Keratinocyte (primary cell): ENCODE data around the gene SDE2. TPM values are rescaled to one million over a fixed set of nuclear protein-coding genes. Genes with fewer than 3 reads are reported as not detected.

ENCODE experiments used
- DNase-seq: peaks from one replicate; pipeline ENCODE4 v3.0.0-alpha.2; 2011; ENCODE audit warnings: low read depth, missing footprints, low spot score
- FAIRE-seq: peaks from 2 replicates; lab custom pipeline; 2011; peaks lifted over from hg19 to GRCh38; lab: Jason Lieb, UNC
- H2AFZ ChIP-seq: 2 replicates; pipeline ENCODE4 v1.6.0; 2012; ENCODE audit warnings: low read length, control low read depth, inconsistent platforms; ENCODE audit not compliant: control insufficient read depth
- H3K27ac ChIP-seq: 2 replicates; pipeline ENCODE4 v1.5.1; 2011; ENCODE audit warnings: low read length; ENCODE audit not compliant: control insufficient read depth, insufficient read depth
- H3K27me3 ChIP-seq: 3 replicates; pipeline ENCODE4 v1.6.0; 2011; ENCODE audit warnings: low read length; ENCODE audit not compliant: control insufficient read depth, insufficient read depth; ENCODE audit errors: extremely low read depth
- H3K36me3 ChIP-seq, 2 experiments: 2 replicates in 1 of 2; 3 replicates in 1 of 2; pipeline ENCODE4 v1.5.1; 2011; ENCODE audit warnings: low read length in 2 of 2, mild to moderate bottlenecking in 1 of 2; ENCODE audit not compliant: control insufficient read depth in 2 of 2, insufficient read depth in 2 of 2; ENCODE audit errors: extremely low read depth in 1 of 2
- H3K4me1 ChIP-seq: 3 replicates; pipeline ENCODE4 v1.5.1; 2011; ENCODE audit warnings: low read length; ENCODE audit not compliant: control insufficient read depth, insufficient read depth; ENCODE audit errors: extremely low read depth
- H3K4me2 ChIP-seq: 3 replicates; pipeline ENCODE4 v1.6.0; 2011; ENCODE audit warnings: low read depth, low read length; ENCODE audit not compliant: control insufficient read depth, insufficient read depth; ENCODE audit errors: extremely low read depth
- H3K4me3 ChIP-seq, 3 experiments: fragments of 200-600 bp in 1 of 3; sonication (generic) in 1 of 3; 2 replicates in 2 of 3; 3 replicates in 1 of 3; pipeline ENCODE4 v1.5.1; 2011 to 2016; ENCODE audit warnings: low read length in 3 of 3, mild to moderate bottlenecking in 3 of 3, control low read depth in 2 of 3, inconsistent platforms in 1 of 3, low read depth in 1 of 3, mixed read lengths in 1 of 3, mixed run types in 1 of 3, moderate library complexity in 1 of 3; ENCODE audit not compliant: control insufficient read depth in 2 of 3, insufficient read depth in 2 of 3; ENCODE audit errors: extremely low read depth in 1 of 3
- H3K79me2 ChIP-seq: 2 replicates; pipeline ENCODE4 v1.6.0; 2012; ENCODE audit warnings: low read length; ENCODE audit not compliant: control insufficient read depth, insufficient read depth
- H3K9ac ChIP-seq: 3 replicates; pipeline ENCODE4 v1.6.0; 2011; ENCODE audit warnings: low read length; ENCODE audit not compliant: control insufficient read depth, insufficient read depth; ENCODE audit errors: extremely low read depth
- H3K9me1 ChIP-seq: 3 replicates; pipeline ENCODE4 v1.6.0; 2011; ENCODE audit warnings: low read length; ENCODE audit not compliant: control insufficient read depth, insufficient read depth; ENCODE audit errors: extremely low read depth
- H3K9me3 ChIP-seq: 2 replicates; pipeline ENCODE4 v1.5.1; 2012; ENCODE audit warnings: low read depth, low read length; ENCODE audit not compliant: control insufficient read depth
- H4K20me1 ChIP-seq: 3 replicates; pipeline ENCODE4 v1.6.0; 2011; ENCODE audit warnings: low read length; ENCODE audit not compliant: control insufficient read depth, insufficient read depth; ENCODE audit errors: extremely low read depth
- CTCF ChIP-seq, 3 experiments: IDR thresholded peaks in 1 of 3; conservative IDR thresholded peaks in 1 of 3; optimal IDR thresholded peaks in 1 of 3; 2 replicates in 2 of 3; 3 replicates in 1 of 3; pipeline versions ENCODE3 to v1.5.1; 2011; ENCODE audit warnings: low read length in 3 of 3, mild to moderate bottlenecking in 3 of 3, moderate library complexity in 2 of 3, control low read depth in 1 of 3, inconsistent platforms in 1 of 3; ENCODE audit not compliant: insufficient read depth in 2 of 3; ENCODE audit errors: extremely low read depth in 1 of 3
- EZH2 ChIP-seq: IDR thresholded peaks from one replicate; pipeline ENCODE4 v1.6.1; 2012; ENCODE audit warnings: inconsistent platforms, mild to moderate bottlenecking, low read length, moderate library complexity
- dilution Hi-C: fragments of 300-500 bp; cut with MboI; formaldehyde crosslinking; loops from one replicate; pipeline ENCODE4 v1.7.0; 2020; ENCODE audit warnings: low sequenced_read_pairs; ENCODE audit not compliant: extremely low pct_ligation_motif_present
- polyA plus RNA-seq, 5 experiments: library from polyadenylated mRNA; depleted of rRNA in 3 of 5; stranded (reverse) in 3 of 5; stranded (forward) in 1 of 5; unstranded in 1 of 5; fragments of >200 nt; gene quantifications; 1 replicate in 1 of 5; 2 replicates in 3 of 5; 3 replicates in 1 of 5; pipeline versions ENCODE4 v1.2.1 to v1.2.3, GENCODE V29; 2011 to 2012; ENCODE audit warnings: missing spikeins in 2 of 5, low read depth in 1 of 5, low replicate concordance in 1 of 5

The SDE2 gene
- polyA plus RNA-seq, 1 donor (not counting 4 experiments of a cell fraction or from before 2014, with no cell fraction given): 15.9 TPM

GRCh38 chr1:226034482-226034881 lies 35.3 kb upstream of the SDE2 start:
- Histone ChIP-seq H3K27me3 (no peaks in the 10 kb centered on the region), H3K4me1 (peaks cover 6% of the 10 kb centered on the region), H3K36me3 (no peaks in the 10 kb centered on the region), H3K9me3 (no peaks in the 10 kb centered on the region), H3K4me3 (no peak overlapping the region), H3K9me1 (no peaks in the 10 kb centered on the region), H3K79me2 (no peaks in the 10 kb centered on the region), H2AFZ (peak overlapping the region; percentile 57), H4K20me1 (no peaks in the 10 kb centered on the region), H3K27ac (no peak overlapping the region), H3K9ac (no peak overlapping the region), H3K4me2 (no peak overlapping the region)
- no peak for DNase-seq
- no peak for TF ChIP-seq EZH2
- TF ChIP-seq CTCF (optimal IDR thresholded peaks at IDR 0.05 in 1 of 3, IDR thresholded peaks at IDR 0.05 in 1 of 3, conservative IDR thresholded peaks at IDR 0.05 in 1 of 3; ENCODE audit: extremely low read depth in 1 of 3, insufficient read depth in 2 of 3, low read length in 3 of 3): peak in 1 of 3 experiments; percentile 28
- dilution Hi-C loops: no loop called here
- peak; percentile 77 for FAIRE-seq

DNA sequence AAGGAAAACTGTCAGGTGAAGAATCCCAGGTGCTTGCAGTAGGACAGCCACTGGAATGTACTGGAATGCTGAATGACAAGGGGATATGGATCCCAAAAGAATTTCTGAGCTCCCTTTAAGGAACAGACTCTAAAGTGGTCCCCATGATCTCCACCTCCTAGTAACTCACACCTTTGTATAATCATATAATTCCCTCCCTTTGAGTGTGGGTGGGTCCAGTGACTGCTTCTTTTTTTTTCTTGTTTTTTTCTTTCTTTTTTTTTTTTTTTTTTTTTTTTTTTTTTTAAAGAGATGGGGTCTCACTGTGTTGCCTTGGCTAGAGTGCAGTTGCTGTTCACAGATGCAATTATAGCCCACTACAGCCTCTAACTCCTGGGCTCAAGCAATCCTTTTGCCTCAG lies 34.8 kb upstream of the SDE2 start:
- no peak for DNase-seq
- H4K20me1 ChIP-seq: no peaks in the 10 kb centered on the region
- H3K4me1 ChIP-seq: peaks cover 6% of the 10 kb centered on the region
- no peaks in the 10 kb centered on the region for H3K27me3 ChIP-seq
- dilution Hi-C loops: no loop called here
- H3K79me2 ChIP-seq: no peaks in the 10 kb centered on the region
- H3K4me3 ChIP-seq: no peak overlapping the region
- H3K9me1 ChIP-seq: no peaks in the 10 kb centered on the region
- H3K4me2 ChIP-seq: no peak overlapping the region
- TF ChIP-seq EZH2 (no peak), CTCF (optimal IDR thresholded peaks at IDR 0.05 in 1 of 3, IDR thresholded peaks at IDR 0.05 in 1 of 3, conservative IDR thresholded peaks at IDR 0.05 in 1 of 3; ENCODE audit: extremely low read depth in 1 of 3, insufficient read depth in 2 of 3, low read length in 3 of 3) (no peak)
- FAIRE-seq: no peak
- no peaks in the 10 kb centered on the region for H3K9me3 ChIP-seq
- H2AFZ ChIP-seq: no peak overlapping the region
- no peak overlapping the region for H3K9ac ChIP-seq
- H3K27ac ChIP-seq: no peak overlapping the region
- no peaks in the 10 kb centered on the region for H3K36me3 ChIP-seq
